Measurements from ENCODE around the gene OR2T10.
"Not testable (repeated sequence)": the region's sequence is repeated elsewhere in the genome, so short reads cannot be mapped to it uniquely, and the experiment has no call there.

OR2T10 gene

GRCh38 chr1:248592655-248593054, 4.8 kb downstream of the OR2T10 start:
- no peak for DNase-seq

- no peak for DNase-seq
Observed at GRCh38 chr1:248590055-248590454, 7.4 kb downstream of the OR2T10 start.

- DNase-seq: no peak
Observed at GRCh38 chr1:248589334-248589733, 8.2 kb downstream of the OR2T10 start.

- no peak for DNase-seq
Observed at GRCh38 chr1:248585266-248585665, 12.2 kb downstream of the OR2T10 start.

GRCh38 chr1:248576260-248576980, 21.1 kb downstream of the OR2T10 start:
- no peak for DNase-seq

GRCh38 chr1:248574657-248575056, 22.8 kb downstream of the OR2T10 start, which contains the start of gene OR2T34:
Gene OR2T34, minus strand, starts transcription at chr1:248574757. Its CDS starts 0 bp downstream, at chr1:248574757.
- not testable (repeated sequence) for DNase-seq

GRCh38 chr1:248573856-248574255, 23.6 kb downstream of the OR2T10 start:
- not testable (repeated sequence) for DNase-seq

GRCh38 chr1:248572049-248572448, 25.5 kb downstream of the OR2T10 start:
- not testable (repeated sequence) for DNase-seq

- DNase-seq: not testable (repeated sequence)
Observed at GRCh38 chr1:248570811-248571210, 26.7 kb downstream of the OR2T10 start.

- DNase-seq: not testable (repeated sequence)
Observed at GRCh38 chr1:248569049-248569448, 28.5 kb downstream of the OR2T10 start.

DNA sequence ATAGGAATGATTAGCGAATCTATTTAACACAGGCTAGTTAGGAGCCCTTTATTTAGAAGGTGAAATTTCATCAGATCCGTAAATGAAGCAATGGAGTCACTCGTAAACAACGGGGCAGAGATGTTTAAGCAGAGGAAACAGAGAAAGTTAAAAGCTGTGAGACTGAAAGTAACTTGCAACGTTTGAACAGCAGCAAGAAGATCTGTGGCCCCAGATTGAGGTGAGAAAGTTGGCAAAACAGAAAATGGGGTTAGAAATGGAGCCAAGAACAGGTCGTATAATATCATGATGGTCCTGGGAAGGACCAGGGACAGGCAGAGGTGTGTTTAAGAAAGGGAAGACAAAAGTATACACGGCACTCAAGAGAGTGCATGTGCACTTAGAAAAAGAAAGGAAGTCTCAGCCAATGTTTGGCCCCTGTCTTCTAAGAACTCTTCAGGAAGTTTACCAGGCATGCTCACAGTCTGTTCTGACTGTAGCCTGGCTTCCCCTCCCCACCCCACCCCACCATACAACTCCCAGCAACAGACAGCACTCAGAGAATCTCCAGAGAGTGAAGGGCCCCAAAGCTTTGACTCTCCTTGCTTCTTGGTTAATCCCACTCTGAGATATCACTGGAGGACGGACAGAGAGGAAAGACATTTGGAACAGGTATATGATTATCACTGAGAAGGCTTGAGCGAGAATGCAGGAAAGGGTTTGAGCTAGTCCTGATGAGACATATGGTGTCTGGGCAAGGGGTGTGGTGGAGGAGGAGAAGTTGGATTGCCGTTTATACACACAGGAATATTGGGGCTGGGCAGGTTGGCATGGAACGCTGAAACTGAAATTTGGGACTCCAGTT, 31.7 kb downstream of the OR2T10 start:
- not testable (repeated sequence) for DNase-seq

DNA sequence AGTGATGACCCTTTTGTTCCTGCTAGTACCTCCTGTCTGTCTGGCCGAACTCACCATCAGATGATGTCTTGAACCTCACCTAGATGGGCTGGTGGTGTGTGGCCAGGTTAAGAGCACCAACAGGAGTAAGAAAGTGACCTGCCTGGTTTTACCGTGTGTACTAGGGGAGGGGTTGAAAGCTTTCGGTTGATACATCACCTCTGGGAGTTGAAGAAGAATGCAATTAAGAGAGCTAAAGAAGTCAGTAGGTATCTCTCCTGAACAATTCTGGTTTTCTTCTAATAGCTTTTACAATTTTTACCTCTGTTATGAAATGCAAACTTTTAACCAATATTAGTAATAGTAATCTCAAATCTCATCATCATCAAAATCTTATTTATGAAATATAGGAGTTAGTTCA, 34.8 kb downstream of the OR2T10 start, which contains the start of gene OR2T29:
OR2T29 (minus strand) TSS at position 101 of the 400 bp plus-strand sequence. CDS start 3,281 bp downstream, outside the sequence.
- not testable (repeated sequence) for DNase-seq

DNA sequence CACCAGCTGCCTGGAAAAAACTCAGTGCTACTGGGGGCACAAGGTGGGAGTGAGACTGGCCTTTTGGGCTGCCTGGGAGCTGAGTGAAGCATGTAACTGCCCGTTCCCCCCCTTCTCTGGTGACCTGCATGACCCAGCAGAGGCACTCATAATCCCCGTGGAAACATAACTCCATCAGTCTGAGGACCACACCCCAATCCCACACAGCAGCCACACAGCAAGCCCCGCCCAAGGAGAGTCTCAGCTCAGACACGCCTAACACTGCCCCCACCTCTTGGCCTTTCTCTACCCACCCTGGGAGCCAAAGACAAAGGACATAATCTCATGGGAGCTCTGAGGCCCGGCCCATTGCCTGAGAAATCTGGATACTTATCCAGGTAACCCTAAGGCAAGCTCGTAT, 46.5 kb downstream of the OR2T10 start:
- not testable (repeated sequence) for DNase-seq

- not testable (repeated sequence) for DNase-seq
Observed at GRCh38 chr1:248547383-248547782, 50.1 kb downstream of the OR2T10 start.
